ENCODE data around the gene AHSG. TPM values are rescaled to one million over a fixed set of nuclear protein-coding genes. Genes with fewer than 3 reads are reported as not detected.

Gene AHSG
- total and polyA plus RNA-seq, 2 donors (not counting 3 experiments of a cell fraction or from before 2014, with no cell fraction given): not detected

- no peak for TF ChIP-seq JUN (IDR thresholded peaks at IDR 0.05; ENCODE audit: borderline replicate concordance, insufficient read depth, insufficient read length, low read depth)
- Histone ChIP-seq H3K9ac (replicated peaks; ENCODE audit: extremely low read depth, insufficient read depth, low read length) (no peak overlapping the region), H2AFZ (ENCODE audit: low read depth, low read length) (no peak overlapping the region), H3K4me1 (ENCODE audit: control insufficient read depth, extremely low read depth, insufficient read depth, low read length) (peaks cover 5% of the 10 kb centered on the region), H4K20me1 (replicated peaks; ENCODE audit: control insufficient read depth, extremely low read depth, insufficient read depth, low read length) (no peaks in the 10 kb centered on the region), H3K27me3 (ENCODE audit: control insufficient read depth in 2 of 2, insufficient read depth in 2 of 2, low read length in 2 of 2) (peaks cover 6 to 16% of the 10 kb centered on the region in 2 experiments), H3K4me2 (ENCODE audit: insufficient read depth, low read length) (no peak overlapping the region), H3K9me1 (replicated peaks; ENCODE audit: control insufficient read depth, extremely low read depth, insufficient read depth, low read length) (no peaks in the 10 kb centered on the region), H3K9me3 (replicated peaks; ENCODE audit: control insufficient read depth, insufficient read depth, low read length) (no peaks in the 10 kb centered on the region), H3K4me3 (replicated peaks in 1 of 3; ENCODE audit: insufficient read depth in 1 of 3, low read depth in 1 of 3, low read length in 3 of 3) (no peak overlapping the region), H3K79me2 (ENCODE audit: control insufficient read depth, insufficient read depth, low read length) (no peaks in the 10 kb centered on the region), H3K36me3 (ENCODE audit: control insufficient read depth in 2 of 2, extremely low read depth in 1 of 2, insufficient read depth in 2 of 2, low read length in 2 of 2) (no peaks in the 10 kb centered on the region), H3K27ac (ENCODE audit: insufficient read depth, low read depth, low read length) (no peak overlapping the region)
- no TSS peak for BruUV-seq (replicated peaks)
- FAIRE-seq (no peak), DNase-seq (ENCODE audit: low read depth, low spot score) (no peak)
- CTCF ChIA-PET: interaction anchor here (0.6 to 6.1 kb wide), 8 partner anchors 21 to 635 kb away, joined by 3 to 195 read pairs (median 5); no protein-coding TSS in a partner anchor
- intact Hi-C loops (cut with micrococcal nuclease) (loop anchor here (10.0 kb wide), 1 partner anchor 546 kb away; no protein-coding TSS in a partner anchor), dilution Hi-C loops (cut with MboI; ENCODE audit: extremely low pct_ligation_motif_present, low sequenced_read_pairs) (no loop called here)
- POLR2A ChIA-PET: no interaction called here
Measured at GRCh38 chr3:186618318-186618938, 5.6 kb downstream of the AHSG start.

- Histone ChIP-seq H2AFZ (ENCODE audit: low read depth, low read length) (no peak overlapping the region), H3K9me1 (replicated peaks; ENCODE audit: control insufficient read depth, extremely low read depth, insufficient read depth, low read length) (no peaks in the 10 kb centered on the region), H3K9me3 (replicated peaks; ENCODE audit: control insufficient read depth, insufficient read depth, low read length) (no peaks in the 10 kb centered on the region), H3K36me3 (ENCODE audit: control insufficient read depth in 2 of 2, extremely low read depth in 1 of 2, insufficient read depth in 2 of 2, low read length in 2 of 2) (no peaks in the 10 kb centered on the region), H3K4me1 (ENCODE audit: control insufficient read depth, extremely low read depth, insufficient read depth, low read length) (no peaks in the 10 kb centered on the region), H3K9ac (replicated peaks; ENCODE audit: extremely low read depth, insufficient read depth, low read length) (no peak overlapping the region), H4K20me1 (replicated peaks; ENCODE audit: control insufficient read depth, extremely low read depth, insufficient read depth, low read length) (no peaks in the 10 kb centered on the region), H3K27me3 (ENCODE audit: control insufficient read depth in 2 of 2, insufficient read depth in 2 of 2, low read length in 2 of 2) (peaks cover 6 to 11% of the 10 kb centered on the region in 2 experiments), H3K27ac (ENCODE audit: insufficient read depth, low read depth, low read length) (no peak overlapping the region), H3K4me2 (ENCODE audit: insufficient read depth, low read length) (no peak overlapping the region), H3K79me2 (ENCODE audit: control insufficient read depth, insufficient read depth, low read length) (no peaks in the 10 kb centered on the region), H3K4me3 (replicated peaks in 1 of 3; ENCODE audit: insufficient read depth in 1 of 3, low read depth in 1 of 3, low read length in 3 of 3) (no peak overlapping the region)
- no peak for DNase-seq (ENCODE audit: low read depth, low spot score)
- ChIA-PET CTCF (interaction anchor here (1.3 kb wide), 1 partner anchor 10 kb away, joined by 3 read pairs; no protein-coding TSS in a partner anchor), POLR2A (no interaction called here)
- FAIRE-seq: no peak
- TF ChIP-seq POLR2AphosphoS5 (IDR thresholded peaks at IDR 0.05; ENCODE audit: insufficient read depth, low read depth, low read length): no peak
- dilution Hi-C loops (cut with MboI; ENCODE audit: extremely low pct_ligation_motif_present, low sequenced_read_pairs): no loop called here
- intact Hi-C loops (cut with micrococcal nuclease): loop anchor here (10.0 kb wide), 1 partner anchor 545 kb away; no protein-coding TSS in a partner anchor
- no TSS peak for BruUV-seq (replicated peaks)
Measured at GRCh38 chr3:186619787-186620212, 6.9 kb downstream of the AHSG start.
